NCI-H748 (cell line): ENCODE data around the gene FASN.

Experiments used
- DNase-seq: peaks from one replicate; lab custom pipeline; 2025; ENCODE audit not compliant: unreplicated experiment; lab: John Stamatoyannopoulos, UW

Gene FASN

DNA sequence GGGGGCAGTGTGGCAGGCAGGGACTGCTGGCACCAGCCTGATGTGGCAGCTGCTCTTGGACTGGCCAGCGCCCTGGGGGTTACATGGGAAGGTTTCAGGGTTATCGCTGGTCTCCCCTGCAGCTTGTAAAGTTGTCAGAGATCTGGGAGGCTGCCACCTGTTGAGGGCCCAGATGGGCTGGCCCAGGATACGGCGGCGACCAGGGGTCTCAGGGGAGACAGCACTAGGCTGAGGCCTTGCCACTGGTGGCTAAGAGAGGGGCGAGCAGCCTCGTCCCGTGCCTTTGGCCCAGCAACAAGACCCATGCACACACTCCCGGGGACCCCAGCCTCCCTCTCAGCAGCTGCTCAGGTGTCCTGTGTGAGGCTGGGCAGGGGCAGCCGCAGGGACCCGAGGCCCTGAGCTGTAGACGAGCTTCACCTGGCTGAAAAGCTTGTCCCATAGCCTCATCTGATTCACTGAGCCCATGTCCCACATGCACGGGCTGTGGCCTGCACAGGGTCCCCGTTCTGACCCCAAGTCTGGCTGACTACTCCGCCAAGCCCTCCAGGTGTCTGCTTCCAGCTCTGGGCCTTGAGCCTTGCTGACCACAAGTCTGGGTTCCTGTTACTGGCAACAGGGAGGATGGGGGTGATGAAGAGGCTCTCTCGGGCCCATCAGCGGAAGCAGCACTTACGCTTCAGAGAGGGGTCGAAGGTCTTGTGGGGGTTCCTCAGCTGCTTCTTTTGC is 38.6 kb downstream of the FASN start:
- no peak for DNase-seq

DNA sequence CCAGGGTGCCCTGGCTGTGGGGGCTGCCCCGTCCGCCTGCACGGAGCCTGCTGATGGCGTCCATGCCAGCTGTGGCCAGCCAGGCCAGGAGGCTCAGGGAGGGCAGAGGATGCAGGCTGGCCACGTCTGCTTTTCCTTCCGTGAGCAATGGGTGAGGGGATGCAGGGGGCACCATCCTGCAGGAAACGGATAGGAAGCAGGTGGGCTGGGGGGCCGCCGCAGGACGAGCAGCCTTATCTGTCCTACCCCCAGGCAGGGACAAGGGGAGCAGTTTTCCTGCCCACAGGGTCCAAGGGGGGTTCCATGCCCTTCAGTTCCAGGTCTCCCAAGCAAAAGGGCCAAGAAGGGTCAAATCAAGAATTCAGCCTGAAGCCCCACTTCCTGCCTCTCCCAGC is 39.2 kb downstream of the FASN start:
- DNase-seq: no peak

DNA sequence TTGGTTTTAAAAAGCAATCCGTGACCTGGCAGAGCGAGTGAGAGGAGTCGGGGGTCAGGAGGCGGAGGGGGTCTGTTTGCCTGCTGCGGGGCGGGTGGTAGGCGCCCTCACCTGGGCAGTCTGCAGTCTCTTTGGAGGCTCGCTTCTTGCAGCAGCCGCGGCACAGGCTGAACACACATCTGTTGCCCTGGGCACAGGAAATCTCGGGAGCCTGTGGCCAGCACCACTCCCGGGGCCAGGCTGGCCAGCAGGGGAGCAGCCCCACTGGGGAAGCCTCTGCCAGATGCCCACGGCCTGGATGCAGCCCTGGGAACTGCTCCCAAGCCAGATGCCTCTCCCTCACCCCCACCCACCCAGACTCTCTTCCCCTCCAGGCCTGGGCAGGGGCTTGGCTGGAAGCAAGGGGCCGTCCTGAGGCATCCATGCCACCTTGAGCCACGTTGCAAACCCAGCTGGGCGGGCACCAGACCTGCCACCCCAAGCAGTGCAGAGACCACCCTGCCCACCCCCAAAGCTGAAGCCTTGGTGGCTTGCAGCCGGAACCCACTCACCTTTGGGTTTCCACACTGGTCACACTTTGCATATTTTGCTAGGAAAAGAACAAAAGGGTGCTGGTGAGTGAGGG is 39.7 kb downstream of the FASN start:
- no peak for DNase-seq

DNA sequence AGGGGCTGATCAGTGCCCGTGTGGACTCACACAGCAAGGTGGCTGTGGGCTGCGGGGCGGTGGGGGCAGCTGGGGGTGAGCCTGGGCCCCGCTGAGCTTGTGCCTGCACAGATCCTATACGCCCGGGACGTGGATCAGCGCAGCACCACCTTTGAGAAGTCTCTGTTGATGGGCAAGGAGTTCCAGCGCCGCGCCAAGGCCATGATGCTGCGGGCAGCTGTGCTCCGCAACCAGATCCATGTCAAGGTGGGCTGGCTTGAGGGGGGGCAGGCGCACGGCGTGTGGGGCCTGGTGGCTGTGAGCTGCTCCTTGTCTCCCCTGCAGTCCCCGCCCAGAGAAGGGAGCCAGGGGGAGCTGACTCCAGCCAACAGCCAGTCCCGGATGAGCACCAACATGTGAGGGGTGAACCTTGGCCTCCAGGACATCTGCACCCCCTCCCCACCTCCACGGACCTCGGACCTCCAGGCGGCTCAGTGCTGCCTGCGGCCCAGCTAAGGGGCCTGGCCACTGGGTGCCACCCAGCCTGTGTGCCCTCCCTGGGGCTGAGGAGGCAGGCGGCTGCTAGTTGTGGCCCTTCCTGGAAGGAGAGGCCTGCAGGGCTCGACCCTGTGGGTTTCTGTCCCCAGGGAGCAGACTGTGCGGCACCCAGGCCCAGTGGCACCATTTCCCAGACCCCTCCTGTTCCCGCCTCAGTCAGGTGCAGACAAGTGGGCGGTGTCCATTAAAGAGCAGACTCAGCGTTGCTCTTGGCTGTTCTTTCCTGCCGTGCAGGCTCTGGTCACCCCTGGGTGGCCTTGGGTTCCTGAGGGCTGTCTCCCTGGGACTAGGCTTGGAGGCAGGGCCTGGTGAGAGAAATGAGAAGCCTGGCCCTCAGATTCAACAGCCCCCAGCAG is 41.1 kb downstream of the FASN start:
- DNase-seq: no peak

DNA sequence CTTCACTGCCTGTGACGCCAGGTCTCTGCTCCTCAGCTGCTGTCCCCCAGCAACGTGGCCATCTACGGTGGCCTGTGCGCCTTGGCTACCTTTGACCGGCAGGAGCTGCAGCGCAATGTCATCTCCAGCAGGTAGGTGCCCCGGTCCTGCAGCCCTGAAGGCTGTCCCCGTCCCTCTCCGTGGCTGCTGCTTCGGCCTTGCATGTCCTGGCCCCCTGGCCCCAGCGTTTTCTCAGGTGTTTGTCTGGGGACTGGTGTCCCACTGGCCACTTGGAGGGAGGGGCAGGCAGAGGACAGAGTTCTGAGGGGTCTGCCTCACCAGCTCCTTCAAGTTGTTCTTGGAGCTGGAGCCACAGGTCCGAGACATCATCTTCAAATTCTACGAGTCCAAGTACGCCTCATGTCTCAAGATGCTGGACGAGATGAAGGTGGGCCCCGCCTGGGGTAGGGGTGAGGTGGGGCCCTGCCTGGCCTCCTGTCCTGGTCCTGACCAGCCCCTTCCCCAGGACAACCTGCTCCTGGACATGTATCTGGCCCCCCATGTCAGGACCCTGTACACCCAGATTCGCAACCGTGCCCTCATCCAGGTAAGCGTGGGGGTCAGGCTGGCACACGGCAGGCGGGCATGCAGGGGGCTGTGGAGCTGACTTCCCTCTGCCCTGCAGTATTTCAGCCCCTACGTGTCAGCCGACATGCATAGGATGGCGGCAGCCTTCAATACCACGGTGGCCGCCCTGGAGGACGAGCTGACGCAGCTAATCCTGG is 41.9 kb downstream of the FASN start:
- no peak for DNase-seq

DNA sequence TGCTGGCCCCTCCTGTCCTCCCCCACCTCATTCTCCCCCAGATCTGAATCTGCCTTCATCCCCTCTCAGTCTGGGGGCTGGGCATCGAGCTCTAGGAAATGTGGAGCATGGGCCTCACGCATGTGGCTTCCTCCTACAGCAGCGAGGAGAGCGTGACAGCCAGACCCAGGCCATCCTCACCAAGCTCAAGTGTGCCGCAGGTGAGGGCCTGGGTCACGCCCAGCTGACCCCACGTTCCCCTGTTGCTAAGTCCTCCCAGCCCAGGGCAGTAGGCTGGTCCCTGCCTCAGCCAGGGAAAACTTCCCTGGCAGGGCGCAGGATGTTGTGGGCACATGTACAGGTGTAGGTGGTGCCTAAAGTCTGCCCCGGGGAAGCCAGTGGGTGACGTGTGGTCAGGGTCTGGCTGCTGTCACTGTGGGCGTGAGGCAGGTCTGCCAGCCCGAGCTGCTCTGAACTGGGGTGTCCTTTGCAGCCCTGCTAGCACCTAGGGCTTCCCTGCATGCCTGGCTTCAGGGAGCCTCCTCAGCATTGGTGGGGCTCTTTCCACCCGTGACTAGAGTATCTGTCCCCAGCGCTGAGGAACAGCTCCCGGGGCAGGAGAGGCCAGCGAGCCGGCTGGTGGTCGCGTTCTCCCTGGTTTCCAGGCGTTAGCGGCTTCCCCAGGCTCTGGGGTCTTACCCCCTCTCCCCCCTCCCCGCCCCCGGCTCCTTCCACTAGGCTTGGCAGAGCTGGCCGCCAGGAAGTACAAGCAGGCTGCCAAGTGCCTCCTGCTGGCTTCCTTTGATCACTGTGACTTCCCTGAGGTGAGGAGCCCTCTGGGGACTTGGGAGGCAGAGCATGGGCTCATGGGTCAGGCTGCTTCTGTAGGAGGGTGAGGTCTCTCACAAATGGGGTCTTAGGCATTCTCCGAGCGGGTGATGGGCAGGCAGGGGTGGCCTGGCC is 42.7 kb downstream of the FASN start:
- no peak for DNase-seq

DNA sequence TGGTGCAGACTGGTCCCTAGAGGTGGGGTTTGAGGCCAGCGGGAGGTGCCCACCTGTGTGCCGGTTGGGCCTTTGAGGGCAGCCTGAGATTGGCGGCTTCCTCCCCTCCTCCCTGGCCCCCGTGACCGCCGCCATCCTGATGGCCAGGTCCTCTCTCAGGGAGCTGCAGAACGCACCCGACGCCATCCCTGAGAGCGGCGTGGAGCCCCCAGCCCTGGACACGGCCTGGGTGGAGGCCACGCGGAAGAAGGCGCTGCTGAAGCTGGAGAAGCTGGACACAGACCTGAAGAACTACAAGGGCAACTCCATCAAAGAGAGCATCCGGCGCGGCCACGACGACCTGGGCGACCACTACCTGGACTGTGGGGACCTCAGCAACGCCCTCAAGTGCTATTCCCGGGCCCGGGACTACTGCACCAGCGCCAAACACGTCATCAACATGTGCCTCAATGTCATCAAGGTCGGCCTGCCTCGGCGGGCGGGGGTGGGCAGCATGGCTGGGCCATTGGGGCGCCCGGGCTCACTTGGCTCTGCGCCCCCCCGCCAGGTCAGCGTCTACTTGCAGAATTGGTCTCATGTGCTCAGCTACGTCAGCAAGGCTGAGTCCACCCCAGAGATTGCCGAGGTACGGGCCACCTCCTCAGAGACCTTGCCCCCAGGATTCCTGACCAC is 43.5 kb downstream of the FASN start:
- DNase-seq: no peak

DNA sequence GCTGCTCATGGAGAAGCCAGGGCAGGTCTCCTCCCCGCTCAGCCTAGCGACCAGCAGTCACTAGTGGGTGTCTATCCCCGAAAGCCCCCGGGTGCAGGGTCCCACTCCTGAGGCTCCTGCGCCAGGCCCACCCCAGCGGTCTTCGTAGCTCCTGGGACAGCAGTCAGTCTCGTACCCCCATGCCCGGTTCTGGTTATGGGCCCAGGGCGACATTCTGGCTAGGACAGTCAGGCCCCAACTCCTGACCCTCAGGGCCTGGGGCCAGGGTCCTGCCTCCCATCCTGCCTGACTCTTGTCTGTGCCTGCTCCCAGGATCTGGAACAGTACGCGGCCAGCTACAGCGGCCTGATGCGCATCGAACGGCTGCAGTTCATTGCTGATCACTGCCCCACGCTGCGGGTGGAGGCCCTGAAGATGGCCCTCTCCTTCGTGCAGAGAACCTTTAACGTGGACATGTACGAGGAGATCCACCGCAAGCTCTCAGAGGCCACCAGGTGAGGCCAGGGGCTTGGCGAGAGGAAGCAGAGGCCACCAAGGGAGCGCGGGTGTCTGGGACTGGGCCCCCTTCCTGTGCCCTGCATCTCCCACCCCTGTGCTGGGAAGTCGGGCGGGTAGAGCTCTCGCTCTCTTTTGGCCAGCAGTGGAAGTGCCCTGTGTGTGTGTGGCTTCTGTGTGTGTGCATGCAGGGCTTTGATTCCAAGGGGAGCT is 44.3 kb downstream of the FASN start:
- no peak for DNase-seq

DNA sequence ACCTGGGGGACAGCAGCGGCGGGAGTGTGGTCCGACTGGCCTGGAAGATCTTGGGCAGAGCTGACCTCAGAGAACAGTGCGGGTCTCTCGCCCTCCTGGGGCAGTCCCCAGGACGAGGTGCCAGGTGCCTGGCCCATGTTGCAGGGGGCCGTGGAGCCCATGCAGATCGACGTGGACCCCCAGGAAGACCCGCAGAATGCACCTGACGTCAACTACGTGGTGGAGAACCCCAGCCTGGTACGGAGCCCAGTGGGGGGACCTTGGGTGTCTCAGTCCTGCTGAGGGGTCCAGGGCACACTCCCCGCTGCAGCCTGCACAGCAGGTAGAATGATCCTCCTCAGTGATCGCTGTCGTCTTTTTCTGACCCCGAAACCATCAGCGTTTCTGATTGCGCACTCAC is 44.9 kb downstream of the FASN start:
- no peak for DNase-seq

DNA sequence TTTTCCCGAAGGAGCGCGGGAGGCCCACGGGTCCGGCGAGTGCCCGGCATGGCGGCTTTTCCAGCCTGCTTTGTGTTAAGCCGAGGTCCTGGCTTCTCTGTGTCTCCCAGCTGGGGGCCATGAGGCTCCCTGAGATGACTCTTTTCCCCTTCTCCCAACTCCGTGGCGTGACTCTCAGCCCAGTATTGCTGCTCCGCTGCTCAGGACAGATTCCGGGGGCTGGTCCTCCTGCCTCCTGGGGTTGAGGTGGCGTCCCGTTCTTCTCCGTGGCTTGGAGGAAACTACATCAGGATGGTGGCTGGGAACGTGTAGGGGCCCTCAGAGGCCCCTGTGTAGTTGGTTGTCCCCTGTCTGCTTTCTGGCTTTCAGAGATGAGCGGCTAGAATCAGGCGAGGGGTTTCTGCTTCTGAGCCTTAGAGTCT is 45.4 kb downstream of the FASN start:
- no peak for DNase-seq

DNA sequence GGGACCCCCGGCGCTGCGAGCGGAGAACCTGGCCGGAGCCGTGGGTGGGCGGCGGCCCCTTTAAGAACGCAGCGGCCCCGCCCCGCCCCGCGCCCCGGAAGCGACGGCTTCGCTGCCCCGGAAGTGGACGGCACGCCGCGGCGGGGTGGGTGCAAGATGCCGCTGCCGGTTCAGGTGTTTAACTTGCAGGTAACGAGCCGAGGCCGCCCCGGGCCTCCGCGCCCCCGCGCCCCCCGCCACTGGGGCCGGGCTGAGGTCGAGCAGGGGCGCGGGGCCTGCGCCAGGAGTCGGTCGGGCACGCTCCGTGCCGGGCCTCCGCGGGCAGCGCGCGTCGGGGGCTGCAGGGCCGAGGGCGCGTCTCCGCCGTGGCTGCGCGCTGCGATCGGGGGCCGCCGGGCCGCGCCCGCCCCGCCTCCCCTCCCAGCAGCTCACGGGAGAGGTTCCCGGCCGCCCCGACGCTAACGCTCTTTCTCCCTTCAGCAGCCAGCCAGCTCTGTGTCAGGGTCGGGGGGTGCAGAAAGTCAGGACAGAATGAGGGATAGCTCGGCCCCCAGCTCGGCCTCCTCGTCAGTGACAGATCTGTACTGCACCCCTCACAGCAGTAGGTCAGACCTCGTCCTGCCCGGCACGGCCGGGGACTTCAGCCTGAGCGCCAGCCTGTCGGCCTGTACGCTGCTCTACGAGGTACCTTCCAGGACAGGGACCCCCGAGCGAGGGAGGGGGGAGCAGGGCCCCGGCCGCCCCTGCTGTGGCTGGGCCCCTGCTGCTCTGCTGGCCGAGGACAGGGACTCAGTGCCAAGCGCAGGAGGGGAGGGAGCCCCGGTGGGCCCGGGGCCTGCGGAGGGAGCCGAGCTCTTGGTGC is 46.0 kb downstream of the FASN start, which contains the start of the genes GPS1 and RFNG:
GPS1 (plus strand) TSS at position 123 of the 862 bp plus-strand sequence; CDS start at position 157, 34 bp downstream.
RFNG (minus strand) TSS at position 36 of the 862 bp plus-strand sequence. CDS start 45 bp downstream, outside the sequence.
- peak; percentile 72 for DNase-seq

DNA sequence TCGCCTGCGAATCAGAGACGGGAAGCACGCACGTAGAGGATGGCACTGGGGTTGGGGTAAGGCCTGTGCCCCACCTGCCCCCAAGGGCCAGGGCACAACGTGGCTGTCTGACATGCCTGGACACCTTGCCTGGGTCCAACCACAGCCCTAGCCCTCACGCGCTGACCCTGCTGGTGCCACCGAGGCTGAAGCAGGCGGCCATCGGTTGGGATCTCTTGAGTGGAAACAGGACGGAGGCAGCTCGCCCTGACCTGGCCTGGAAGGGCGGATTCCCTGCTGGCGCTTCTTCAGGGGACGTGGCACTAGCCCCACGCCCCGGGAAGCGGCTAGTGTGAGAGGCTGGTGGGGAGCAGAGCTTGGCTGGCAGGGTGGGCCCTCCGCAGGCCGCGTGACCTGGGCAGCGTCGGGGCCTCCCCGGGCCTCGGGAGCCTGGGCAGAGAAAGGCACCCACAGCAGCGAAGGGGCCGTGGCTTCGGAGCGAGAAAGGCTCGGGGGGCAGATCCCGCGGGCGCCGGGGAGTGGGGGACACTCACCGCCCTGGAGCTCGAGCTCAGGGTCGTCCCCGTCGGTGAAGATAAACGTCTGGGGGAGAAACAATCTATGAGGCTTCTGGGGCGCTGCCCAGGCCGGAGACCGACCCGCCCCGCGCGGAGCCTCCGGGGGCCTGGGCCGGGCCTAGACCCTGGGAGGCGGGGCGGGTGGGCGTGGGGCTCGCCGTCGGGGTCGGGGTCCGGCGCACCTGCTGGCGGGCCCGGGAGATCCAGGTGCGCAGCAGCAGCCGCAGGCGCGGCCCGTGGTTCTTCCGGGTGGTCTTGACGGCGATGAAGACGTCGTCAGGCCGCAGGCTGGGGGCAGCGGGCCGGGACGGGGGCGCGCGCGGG is 47.0 kb downstream of the FASN start:
- DNase-seq: peak; percentile 37

DNA sequence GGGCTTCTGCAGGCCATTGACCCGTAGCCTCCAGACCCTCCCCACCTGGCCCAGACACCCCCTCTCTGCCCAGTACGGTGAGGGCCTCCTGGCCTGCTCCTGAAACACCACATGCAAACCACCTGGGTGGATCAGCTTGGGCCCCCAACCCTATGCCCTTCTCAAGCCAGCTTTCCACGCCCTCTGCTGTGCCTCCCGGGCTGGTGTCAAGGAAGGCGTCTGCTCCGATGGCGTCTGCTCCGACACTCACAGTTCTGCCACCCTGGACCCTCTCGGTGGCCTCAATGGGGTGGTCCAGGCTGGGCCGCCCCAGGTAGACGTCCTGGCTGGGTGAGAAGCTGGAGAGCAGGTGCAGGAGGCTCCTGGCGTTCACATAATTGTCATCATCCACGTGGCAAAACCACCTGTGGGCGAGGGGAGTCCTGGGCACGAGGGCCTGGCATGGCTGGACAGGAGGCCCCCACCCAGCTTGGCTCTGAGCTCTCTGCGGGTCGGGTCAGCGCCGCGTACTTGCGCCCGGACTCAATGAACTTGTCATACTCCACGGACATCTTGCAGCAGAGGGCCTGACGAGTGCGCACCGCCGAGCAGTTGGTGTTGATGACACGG is 47.8 kb downstream of the FASN start:
- DNase-seq: no peak

DNA sequence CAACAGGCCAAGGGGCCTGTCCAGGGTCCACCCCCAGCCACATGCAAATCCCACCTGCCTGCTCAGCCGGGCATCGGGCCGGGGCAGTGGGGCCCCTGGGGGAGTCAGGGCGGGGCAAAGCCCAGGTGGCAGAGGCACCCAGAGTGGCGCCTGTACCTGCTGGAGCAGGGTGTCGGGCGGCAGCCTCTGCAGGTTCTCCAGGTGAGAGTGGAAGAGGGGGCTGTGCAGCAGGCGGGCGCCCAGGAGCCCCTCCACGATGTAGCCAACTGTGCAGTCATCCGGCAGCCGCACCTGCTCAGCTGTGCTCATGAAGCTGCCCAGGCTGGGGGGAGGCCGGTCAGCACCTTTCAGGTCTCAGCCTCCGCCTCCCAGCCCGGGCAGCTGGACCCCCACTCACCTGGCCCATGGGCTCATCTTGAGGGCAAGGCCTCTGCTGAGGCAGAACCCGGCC is 48.5 kb downstream of the FASN start:
- no peak for DNase-seq

DNA sequence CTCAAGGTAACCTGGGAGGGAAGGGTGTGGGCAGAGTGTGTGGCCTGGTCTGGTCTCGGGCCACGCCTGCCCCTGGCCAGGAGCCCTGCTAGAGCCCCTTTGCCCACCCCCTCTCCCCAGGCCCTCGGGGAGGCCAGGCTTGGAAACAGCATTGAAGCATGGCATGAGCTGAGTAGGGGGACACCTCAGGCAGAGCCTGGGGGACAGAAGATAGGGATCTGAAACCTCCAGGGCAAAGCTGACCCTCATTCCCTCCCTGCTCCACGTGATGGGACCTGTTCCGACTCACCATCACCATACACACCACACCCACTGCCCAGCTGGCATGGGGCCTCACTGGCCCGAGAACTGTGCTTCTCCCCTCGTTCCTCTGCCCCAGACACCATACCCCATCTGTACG is 48.9 kb downstream of the FASN start:
- no peak for DNase-seq

DNA sequence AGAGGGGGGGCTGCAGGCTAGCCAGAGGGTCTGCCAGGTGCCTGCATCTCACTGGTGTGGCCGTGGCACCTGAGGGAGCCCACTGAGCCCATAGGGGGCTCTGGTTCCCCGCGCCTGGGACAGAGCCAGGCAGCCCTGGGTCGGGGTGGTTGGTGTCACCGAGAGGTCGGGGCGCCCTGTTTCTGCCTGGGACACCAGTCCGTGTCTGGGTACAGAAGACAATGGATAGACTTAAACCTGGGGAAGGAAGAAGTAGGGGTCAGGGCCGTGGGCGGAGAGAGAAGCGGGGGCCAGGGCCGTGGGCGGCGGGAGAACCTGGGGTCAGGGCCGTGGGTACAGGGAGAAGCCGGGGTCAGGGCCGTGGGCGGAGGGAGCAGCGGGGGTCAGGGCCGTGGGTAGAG is 49.5 kb downstream of the FASN start:
- DNase-seq: no peak
